ENCODE measurements around the gene EMC6.

EMC6 gene

GRCh38 chr17:3672571-3672970 is 4.0 kb downstream of the EMC6 start:
- TF ChIP-seq CTCF (IDR thresholded peaks at IDR 0.05; ENCODE audit: low read depth, low read length, poor library complexity, severe bottlenecking) = no peak
- no peak for TF ChIP-seq EZH2phosphoT487 (IDR thresholded peaks at IDR 0.05; ENCODE audit: borderline replicate concordance, low read length)
- peaks cover 16% of the 10 kb centered on the region for H3F3A ChIP-seq (ENCODE audit: control insufficient read depth, insufficient read depth)
- H3K9me3 ChIP-seq (ENCODE audit: control insufficient read depth, insufficient read depth, low read length) = no peaks in the 10 kb centered on the region
- peaks cover 15% of the 10 kb centered on the region for H3K4me1 ChIP-seq (ENCODE audit: control insufficient read depth, low read length)
- H3K9me2 ChIP-seq (replicated peaks; ENCODE audit: control insufficient read depth, low read length) = no peaks in the 10 kb centered on the region
- no peak overlapping the region for H3K4me2 ChIP-seq (ENCODE audit: low read length)
- H3K27me3 ChIP-seq (ENCODE audit: control insufficient read depth, low read length) = no peaks in the 10 kb centered on the region
- H4K20me1 ChIP-seq (ENCODE audit: control insufficient read depth, insufficient read depth, low read depth, low read length) = peaks cover 4% of the 10 kb centered on the region; the same call in 1 of the 2 replicates
- peaks cover 51% of the 10 kb centered on the region for H3K36me3 ChIP-seq (ENCODE audit: control insufficient read depth, low read length)
- no peak overlapping the region for H3K27ac ChIP-seq (ENCODE audit: low read depth, low read length)
- H3K79me2 ChIP-seq (ENCODE audit: control insufficient read depth, low read length) = peaks cover 42% of the 10 kb centered on the region
- H3K4me3 ChIP-seq (ENCODE audit: low read length) = no peak overlapping the region

- H3K9me3 ChIP-seq (ENCODE audit: control insufficient read depth, insufficient read depth, low read length) = no peaks in the 10 kb centered on the region
- H3K4me2 ChIP-seq (ENCODE audit: low read length) = no peak overlapping the region
- H3K9me2 ChIP-seq (replicated peaks; ENCODE audit: control insufficient read depth, low read length) = no peaks in the 10 kb centered on the region
- H3K36me3 ChIP-seq (ENCODE audit: control insufficient read depth, low read length) = peaks cover 54% of the 10 kb centered on the region
- H3K4me1 ChIP-seq (ENCODE audit: control insufficient read depth, low read length) = no peaks in the 10 kb centered on the region
- no peak overlapping the region for H3K4me3 ChIP-seq (ENCODE audit: low read length)
- peaks cover 15% of the 10 kb centered on the region for H3K79me2 ChIP-seq (ENCODE audit: control insufficient read depth, low read length)
- H3K27ac ChIP-seq (ENCODE audit: low read depth, low read length) = no peak overlapping the region
- TF ChIP-seq CTCF (IDR thresholded peaks at IDR 0.05; ENCODE audit: low read depth, low read length, poor library complexity, severe bottlenecking) (no peak), EZH2phosphoT487 (IDR thresholded peaks at IDR 0.05; ENCODE audit: borderline replicate concordance, low read length) (no peak)
- peaks cover 16% of the 10 kb centered on the region for H3F3A ChIP-seq (ENCODE audit: control insufficient read depth, insufficient read depth)
- no peaks in the 10 kb centered on the region for H4K20me1 ChIP-seq (ENCODE audit: control insufficient read depth, insufficient read depth, low read depth, low read length)
- no peaks in the 10 kb centered on the region for H3K27me3 ChIP-seq (ENCODE audit: control insufficient read depth, low read length)
Observed at GRCh38 chr17:3675886-3676285, 7.3 kb downstream of the EMC6 start.

- Histone ChIP-seq H3K36me3 (ENCODE audit: control insufficient read depth, low read length) (peaks cover 57% of the 10 kb centered on the region), H3K79me2 (ENCODE audit: control insufficient read depth, low read length) (peaks cover 7% of the 10 kb centered on the region), H3K4me3 (ENCODE audit: low read length) (no peak overlapping the region), H4K20me1 (ENCODE audit: control insufficient read depth, insufficient read depth, low read depth, low read length) (no peaks in the 10 kb centered on the region; the same call in 1 of the 2 replicates), H3F3A (ENCODE audit: control insufficient read depth, insufficient read depth) (no peaks in the 10 kb centered on the region), H3K9me2 (replicated peaks; ENCODE audit: control insufficient read depth, low read length) (no peaks in the 10 kb centered on the region), H3K4me1 (ENCODE audit: control insufficient read depth, low read length) (peaks cover 6% of the 10 kb centered on the region), H3K27me3 (ENCODE audit: control insufficient read depth, low read length) (no peaks in the 10 kb centered on the region), H3K9me3 (ENCODE audit: control insufficient read depth, insufficient read depth, low read length) (no peaks in the 10 kb centered on the region), H3K4me2 (ENCODE audit: low read length) (no peak overlapping the region), H3K27ac (ENCODE audit: low read depth, low read length) (no peak overlapping the region)
- TF ChIP-seq CTCF (IDR thresholded peaks at IDR 0.05; ENCODE audit: low read depth, low read length, poor library complexity, severe bottlenecking) = no peak
- no peak for TF ChIP-seq EZH2phosphoT487 (IDR thresholded peaks at IDR 0.05; ENCODE audit: borderline replicate concordance, low read length)
Observed at GRCh38 chr17:3678095-3678820, 9.6 kb downstream of the EMC6 start.

Measured in DOHH2 (cell line).